ENCODE measurements around the gene FBP2.
A peak's percentile ranks its signal among the peaks of the same experiment; 100 is the strongest.
"Not testable (repeated sequence)": the region's sequence is repeated elsewhere in the genome, so short reads cannot be mapped to it uniquely, and the experiment has no call there.

Gene FBP2

GRCh38 chr9:94564279-94564678 lies 29.3 kb downstream of the FBP2 start:
- DNase-seq (ENCODE audit: low read depth in 1 of 2, low spot score in 1 of 2) = not testable (repeated sequence)

DNA sequence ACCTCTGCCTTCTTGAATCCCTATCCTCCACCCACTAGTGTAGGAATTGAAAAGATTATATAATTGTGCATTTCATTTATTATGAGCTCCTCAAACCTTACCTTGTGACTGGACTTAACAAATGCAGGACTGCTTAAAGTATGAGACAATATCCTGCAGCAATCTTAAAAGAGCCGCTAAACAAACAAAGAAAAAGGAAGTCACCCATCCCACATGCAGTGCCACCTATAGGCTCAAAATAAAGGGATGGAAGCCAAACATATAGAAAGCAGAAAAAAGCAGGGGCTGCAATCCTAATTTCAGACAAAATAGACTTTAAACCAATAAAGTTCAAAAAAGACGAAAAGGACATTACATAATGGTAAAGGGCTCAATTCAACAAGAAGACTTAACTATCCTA lies 30.1 kb downstream of the FBP2 start:
- DNase-seq (ENCODE audit: low read depth in 1 of 2, low spot score in 1 of 2) = no peak

GRCh38 chr9:94560237-94560636 lies 33.4 kb downstream of the FBP2 start:
- DNase-seq (ENCODE audit: low read depth in 1 of 2, low spot score in 1 of 2) = no peak

DNA sequence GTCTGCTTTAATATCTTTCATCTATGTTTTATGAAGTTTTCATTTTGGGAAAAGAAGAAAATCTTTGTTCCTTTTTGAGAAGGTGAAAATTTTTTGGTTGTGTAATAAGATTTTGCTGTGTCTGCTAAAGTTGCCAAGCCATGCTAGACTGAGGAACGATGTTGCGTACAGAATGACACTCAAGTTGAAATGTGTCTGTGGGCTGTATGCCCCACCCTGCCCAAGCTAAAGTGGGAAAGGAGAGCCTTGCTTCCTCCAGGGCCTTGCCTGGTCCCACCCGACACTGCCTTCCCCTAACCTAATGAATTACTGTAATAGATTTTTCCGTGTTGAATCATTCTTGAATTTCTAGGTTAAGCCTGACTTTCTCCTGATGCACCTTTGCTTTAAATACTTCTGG lies 36.2 kb downstream of the FBP2 start:
- no peak for DNase-seq (ENCODE audit: low read depth in 1 of 2, low spot score in 1 of 2)

GRCh38 chr9:94554439-94555331 lies 38.9 kb downstream of the FBP2 start, which contains the start of gene PCAT7:
TSS of gene PCAT7 (plus strand) at chr9:94555083.
- DNase-seq (ENCODE audit: low read depth in 1 of 2, low spot score in 1 of 2) = peak in 1 of 2 donors; percentile 2

GRCh38 chr9:94554078-94554438 lies 39.6 kb downstream of the FBP2 start:
- no peak for DNase-seq (ENCODE audit: low read depth in 1 of 2, low spot score in 1 of 2)

DNA sequence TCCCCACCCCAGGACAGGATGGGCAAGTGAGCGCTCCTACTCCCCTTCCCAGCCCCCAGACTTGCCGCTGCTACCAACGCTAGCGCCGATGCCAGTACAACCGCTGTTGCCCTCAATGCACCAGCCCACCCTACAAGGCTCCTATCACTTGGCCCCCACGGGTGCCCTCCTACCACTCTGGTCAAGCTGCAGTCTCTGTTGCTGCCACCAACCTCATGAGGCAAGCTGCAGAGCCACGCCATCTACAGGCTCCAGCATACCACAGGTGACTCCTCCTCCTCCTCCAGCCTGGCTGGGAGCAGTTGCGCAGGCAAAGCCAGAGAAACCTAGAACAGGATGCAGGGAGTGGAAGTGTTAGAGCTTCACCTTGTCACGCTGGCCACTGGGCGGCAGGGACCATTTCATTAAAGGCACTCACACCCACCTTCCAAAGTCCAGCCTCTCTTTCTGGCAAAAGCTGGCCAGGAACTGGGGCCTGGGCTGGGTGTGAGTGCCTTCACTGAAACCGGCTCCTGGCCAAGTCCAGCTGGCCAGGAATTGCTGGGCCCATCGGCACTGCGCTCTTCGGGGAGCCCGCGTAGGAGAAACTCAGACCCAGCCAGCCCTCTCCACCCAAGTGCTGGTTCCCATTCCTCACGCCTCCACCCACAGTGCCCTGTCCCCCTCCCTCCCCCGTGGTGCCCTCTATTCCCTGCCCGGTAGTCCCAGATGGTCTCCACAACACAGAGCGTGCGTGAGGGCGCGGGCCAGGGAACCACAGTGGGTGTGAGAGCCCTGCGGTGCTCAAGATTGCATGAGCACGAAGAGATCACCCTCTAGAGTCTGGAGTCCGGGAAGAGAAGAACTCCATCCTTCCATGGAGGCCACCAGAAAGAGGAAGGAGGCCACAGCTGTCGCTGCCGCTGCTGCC lies 40.3 kb downstream of the FBP2 start:
- no peak for DNase-seq (ENCODE audit: low read depth in 1 of 2, low spot score in 1 of 2)

DNA sequence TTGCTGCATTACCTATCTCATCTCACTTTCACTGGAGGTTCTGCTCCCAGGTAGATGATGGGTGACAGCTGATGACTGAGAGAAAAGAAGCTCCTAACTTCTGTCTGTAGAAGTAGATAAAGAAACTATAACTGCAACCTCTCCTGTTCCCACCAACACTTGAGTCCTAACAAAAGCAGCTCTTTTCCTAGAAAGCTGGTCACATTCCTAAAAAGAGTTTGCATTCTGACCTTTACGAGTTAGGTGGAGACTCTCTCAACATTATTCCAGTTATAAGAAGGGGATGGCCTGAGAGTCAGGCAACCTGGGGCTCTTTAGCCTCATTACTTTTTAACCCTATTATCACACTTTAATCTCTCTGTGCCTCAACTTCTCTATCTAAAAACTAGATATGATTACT lies 47.7 kb downstream of the FBP2 start:
- no peak for DNase-seq (ENCODE audit: low read depth in 1 of 2, low spot score in 1 of 2)

- DNase-seq (ENCODE audit: low read depth in 1 of 2, low spot score in 1 of 2) = not testable (repeated sequence)
These were observed 49.3 kb downstream of the FBP2 start for GRCh38 chr9:94544335-94544734.

DNA sequence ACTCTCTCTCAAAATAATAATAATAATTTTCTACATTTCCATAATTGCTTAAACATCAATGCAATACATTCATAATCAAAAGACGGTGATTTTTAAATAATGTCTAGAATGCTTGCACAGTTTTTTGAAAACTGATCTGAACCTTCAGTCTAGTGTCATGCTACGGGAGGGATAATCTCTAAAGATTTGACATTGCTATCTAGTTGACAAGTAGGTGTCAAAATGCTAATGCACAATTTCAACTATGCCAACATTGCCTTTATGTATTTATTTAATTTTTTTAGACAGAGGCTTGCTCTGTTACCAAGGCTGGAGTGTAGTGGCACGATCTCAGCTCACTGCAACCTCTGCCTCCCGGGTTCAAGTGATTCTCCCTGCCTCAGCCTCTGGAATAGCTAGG lies 54.7 kb downstream of the FBP2 start:
- no peak for DNase-seq (ENCODE audit: low read depth in 1 of 2, low spot score in 1 of 2)

- no peak for DNase-seq (ENCODE audit: low read depth in 1 of 2, low spot score in 1 of 2)
These were observed 58.7 kb downstream of the FBP2 start for GRCh38 chr9:94534901-94535300.

GRCh38 chr9:94533601-94534000 lies 60.0 kb downstream of the FBP2 start:
- no peak for DNase-seq (ENCODE audit: low read depth in 1 of 2, low spot score in 1 of 2)

DNA sequence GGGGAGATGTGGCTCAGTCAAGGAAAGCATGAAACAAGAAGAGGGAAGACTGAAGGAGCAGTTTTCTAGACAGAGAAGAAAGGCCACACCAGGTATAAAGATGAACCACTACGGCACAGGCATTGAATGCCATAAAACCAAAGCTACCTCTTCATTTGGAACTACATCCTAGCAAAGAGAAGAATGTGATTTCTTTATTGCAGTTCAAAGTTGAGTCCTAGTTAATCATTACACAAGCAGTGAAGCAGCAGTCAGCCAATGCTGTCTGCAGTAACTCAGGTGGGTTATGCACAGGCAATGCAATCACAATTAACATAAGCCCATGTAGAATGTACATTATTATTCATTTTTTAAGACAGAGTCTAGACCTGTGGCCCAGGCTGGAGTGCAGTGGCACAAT lies 60.5 kb downstream of the FBP2 start:
- no peak for DNase-seq (ENCODE audit: low read depth in 1 of 2, low spot score in 1 of 2)

- DNase-seq (ENCODE audit: low read depth in 1 of 2, low spot score in 1 of 2) = no peak
These were observed 64.7 kb downstream of the FBP2 start for GRCh38 chr9:94528886-94529285.

DNA sequence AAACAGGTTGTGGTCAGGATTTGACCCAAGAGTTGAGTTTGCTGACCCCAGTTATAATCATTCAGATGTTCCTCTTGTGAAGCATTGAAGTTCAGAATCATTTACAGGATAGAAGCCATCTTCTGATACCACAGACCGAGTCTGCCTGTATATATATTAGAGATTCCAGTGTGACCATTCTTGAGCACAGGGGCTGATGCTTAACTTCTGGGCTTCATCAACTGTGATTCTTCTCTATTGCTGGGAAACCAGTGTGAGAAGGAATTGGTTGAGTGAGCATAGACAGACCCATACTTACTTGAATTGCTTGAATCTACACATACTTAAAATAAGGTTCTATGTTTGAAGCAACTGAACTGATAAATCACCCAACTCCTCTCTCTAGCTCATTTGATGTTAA lies 66.7 kb downstream of the FBP2 start:
- DNase-seq (ENCODE audit: low read depth in 1 of 2, low spot score in 1 of 2) = no peak

GRCh38 chr9:94526271-94526670 lies 67.4 kb downstream of the FBP2 start:
- DNase-seq (ENCODE audit: low read depth in 1 of 2, low spot score in 1 of 2) = no peak

GRCh38 chr9:94525396-94526035 lies 68.1 kb downstream of the FBP2 start:
- no peak for DNase-seq (ENCODE audit: low read depth in 1 of 2, low spot score in 1 of 2)

GRCh38 chr9:94517254-94517653 lies 76.4 kb downstream of the FBP2 start:
- no peak for DNase-seq (ENCODE audit: low read depth in 1 of 2, low spot score in 1 of 2)

GRCh38 chr9:94514722-94515121 lies 78.9 kb downstream of the FBP2 start:
- DNase-seq (ENCODE audit: low read depth in 1 of 2, low spot score in 1 of 2) = no peak

- no peak for DNase-seq (ENCODE audit: low read depth in 1 of 2, low spot score in 1 of 2)
These were observed 81.7 kb downstream of the FBP2 start for GRCh38 chr9:94511955-94512265.

GRCh38 chr9:94511134-94511954 lies 82.3 kb downstream of the FBP2 start:
- no peak for DNase-seq (ENCODE audit: low read depth in 1 of 2, low spot score in 1 of 2)
